ENCODE results near the gene TMEM178A.
A peak's percentile ranks its signal among the peaks of the same experiment; 100 is the strongest.
"Not testable (repeated sequence)": the region's sequence is repeated elsewhere in the genome, so short reads cannot be mapped to it uniquely, and the experiment has no call there.

Gene TMEM178A

GRCh38 chr2:39665811-39666490 lies at the start of gene TMEM178A:
Gene TMEM178A (plus strand): TSS chr2:39665917. CDS start chr2:39665975, 58 bp downstream.
- no peak for DNase-seq

DNA sequence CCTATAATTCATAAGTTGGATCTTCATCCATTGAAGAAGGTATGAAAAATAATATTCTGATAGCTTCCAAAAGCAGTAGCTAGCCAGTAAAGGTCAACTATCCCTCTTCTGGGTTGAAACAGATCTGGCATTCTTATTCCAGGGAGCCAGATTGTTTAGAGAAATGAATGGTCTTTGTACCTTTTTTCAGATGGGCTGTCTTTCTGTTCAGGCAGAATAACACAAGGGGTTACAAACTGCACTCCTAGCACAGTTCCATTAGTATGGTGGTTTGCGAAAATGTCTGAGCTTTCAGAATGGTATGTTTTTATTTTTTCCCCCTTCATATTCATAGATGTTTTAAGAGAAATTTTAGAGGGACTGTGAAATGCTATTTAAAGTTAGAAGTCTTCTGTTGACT lies 47.5 kb upstream of the TMEM178A start:
- no peak for DNase-seq

DNA sequence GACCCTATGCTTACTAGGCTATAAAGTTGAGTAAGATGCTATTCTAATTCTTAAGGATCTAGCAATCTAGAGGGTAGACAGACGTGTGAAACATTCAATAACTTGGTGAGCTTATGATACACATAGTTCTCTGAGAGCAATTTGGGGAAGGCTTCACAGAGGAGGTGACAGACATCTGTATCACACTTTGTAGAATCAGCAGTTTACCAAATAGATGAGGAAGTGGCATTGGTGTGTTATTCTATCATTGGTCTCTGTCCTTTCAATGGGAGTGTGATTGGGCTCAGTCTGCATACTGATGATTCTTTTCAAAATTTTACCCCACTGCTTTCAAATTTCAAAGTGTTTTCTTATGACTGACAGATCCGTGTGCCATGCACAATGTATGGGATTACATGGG lies 47.0 kb upstream of the TMEM178A start:
- DNase-seq: no peak

GRCh38 chr2:39620067-39620466 lies 45.6 kb upstream of the TMEM178A start:
- DNase-seq: peak; percentile 92

DNA sequence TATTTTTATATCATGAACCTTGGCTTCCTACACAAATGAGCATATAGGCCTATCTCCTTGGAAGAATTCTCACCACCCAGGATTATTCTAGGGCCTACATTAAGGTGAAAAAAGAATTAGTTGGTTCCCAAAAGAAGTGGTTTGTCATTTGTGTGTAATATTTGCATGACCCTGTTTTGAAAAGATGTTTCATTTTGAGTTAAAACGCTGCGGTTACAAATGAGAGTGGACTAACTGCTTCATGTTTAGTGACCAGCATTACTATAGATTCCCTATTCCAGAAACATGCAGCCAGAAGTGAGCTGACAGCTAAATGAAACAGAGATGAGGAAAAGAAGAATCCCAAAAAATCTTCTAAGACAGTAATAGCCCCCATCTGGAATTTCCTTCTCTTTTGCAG lies 44.1 kb upstream of the TMEM178A start:
- no peak for DNase-seq

- DNase-seq: no peak
Measured at GRCh38 chr2:39622860-39623259, 42.9 kb upstream of the TMEM178A start.

DNA sequence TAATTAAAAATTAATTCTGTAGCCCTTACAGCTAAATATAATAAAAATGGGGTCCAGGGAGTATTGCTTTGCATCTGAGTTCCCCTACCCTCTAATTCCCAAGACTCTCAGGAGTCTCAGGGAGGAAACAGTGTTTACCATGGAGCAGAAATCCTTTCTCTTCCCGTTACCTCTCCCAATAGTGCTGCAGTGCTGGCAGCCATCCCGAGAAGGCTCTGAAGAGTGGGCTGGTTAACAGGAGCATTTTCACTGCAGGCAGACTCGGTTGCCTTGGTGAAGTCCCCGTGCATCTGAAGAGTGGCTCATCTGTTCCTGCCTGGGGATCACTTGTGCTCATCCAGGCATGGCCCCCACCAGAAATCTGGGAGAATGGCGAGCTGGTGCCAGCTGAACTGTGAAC lies 41.8 kb upstream of the TMEM178A start:
- DNase-seq: no peak

- DNase-seq: peak; percentile 55
Measured at GRCh38 chr2:39625193-39625926, 40.4 kb upstream of the TMEM178A start.

DNA sequence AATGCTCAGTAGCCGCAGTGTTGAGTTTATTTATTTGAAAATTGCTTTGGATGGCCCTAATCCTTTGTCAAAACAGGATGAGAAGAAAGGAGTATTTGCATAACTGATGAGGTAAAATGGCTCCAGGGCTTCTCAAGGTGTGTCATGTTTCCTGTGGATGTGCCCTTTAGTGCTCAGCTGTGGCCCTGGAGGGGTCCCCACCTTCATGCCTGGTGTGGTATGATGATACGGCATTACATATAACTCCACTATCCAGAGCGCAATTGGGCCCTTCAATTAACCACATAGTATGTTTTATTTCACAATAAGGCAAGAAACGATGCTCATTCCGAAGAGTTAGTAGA lies 39.8 kb upstream of the TMEM178A start:
- DNase-seq: no peak

GRCh38 chr2:39628346-39628745 lies 37.4 kb upstream of the TMEM178A start:
- DNase-seq: not testable (repeated sequence)

GRCh38 chr2:39629646-39630045 lies 36.1 kb upstream of the TMEM178A start:
- no peak for DNase-seq

DNA sequence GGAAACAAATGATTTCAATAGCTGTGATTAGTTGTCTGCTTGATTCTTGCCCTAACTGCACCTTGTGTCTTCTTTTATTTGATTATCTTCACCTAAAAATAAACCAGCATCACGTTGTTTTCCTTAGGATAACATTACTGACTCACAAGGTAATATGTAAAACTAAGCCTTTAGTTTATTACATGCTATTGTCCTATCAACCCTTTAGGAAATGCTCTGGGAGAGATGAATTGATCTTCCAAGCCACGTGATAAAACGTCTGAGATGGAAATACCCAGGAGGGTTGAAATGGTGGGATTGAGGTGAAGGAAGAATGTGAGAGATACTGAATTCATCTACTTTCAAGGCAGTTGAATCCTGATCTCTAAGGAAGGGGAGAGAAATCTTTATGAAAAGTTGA lies 34.5 kb upstream of the TMEM178A start:
- no peak for DNase-seq

- peak; percentile 92 for DNase-seq
Measured at GRCh38 chr2:39631718-39632117, 34.0 kb upstream of the TMEM178A start.

- no peak for DNase-seq
Measured at GRCh38 chr2:39632876-39633275, 32.8 kb upstream of the TMEM178A start.

DNA sequence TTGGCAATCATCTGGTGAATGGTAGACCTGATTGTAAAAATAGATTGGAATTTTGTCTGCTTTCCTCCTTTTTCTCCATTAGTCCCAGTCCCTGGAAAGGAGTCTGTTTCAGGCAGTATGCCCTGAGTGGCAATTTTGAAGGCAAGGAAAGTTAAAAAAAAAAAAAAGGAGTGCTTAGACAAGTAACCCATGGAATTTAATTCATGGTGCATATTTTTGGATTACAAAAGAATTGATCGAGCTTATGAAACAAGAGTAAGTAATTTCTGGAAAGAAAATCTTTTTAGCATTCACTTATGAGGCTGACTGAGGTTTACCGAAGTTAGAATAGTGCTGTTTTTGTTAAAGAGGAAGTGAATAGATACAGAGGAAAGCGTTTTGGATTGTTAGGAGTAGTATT lies 29.4 kb upstream of the TMEM178A start:
- DNase-seq: no peak

GRCh38 chr2:39638581-39638980 lies 27.1 kb upstream of the TMEM178A start:
- no peak for DNase-seq

- DNase-seq: no peak
Measured at GRCh38 chr2:39640107-39640506, 25.6 kb upstream of the TMEM178A start.

DNA sequence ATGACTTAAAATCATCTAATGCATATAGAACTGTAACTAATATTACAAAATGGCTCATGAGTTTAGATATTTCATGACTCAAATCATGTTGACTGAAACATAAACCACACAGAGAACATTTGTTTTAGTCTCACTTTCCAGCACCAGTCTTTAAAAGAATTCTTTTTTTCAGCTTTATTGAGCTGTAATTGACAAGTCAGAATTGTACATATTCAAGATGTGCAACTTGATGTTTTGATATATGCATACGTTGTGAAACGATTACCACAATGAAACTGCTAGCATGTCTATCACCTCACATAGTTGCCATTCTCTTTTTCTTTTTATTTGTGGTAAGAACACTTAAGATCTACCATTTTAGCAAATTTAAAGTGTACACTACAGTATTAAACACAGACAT lies 25.0 kb upstream of the TMEM178A start:
- no peak for DNase-seq

- DNase-seq: no peak
Measured at GRCh38 chr2:39641635-39642034, 24.1 kb upstream of the TMEM178A start.

DNA sequence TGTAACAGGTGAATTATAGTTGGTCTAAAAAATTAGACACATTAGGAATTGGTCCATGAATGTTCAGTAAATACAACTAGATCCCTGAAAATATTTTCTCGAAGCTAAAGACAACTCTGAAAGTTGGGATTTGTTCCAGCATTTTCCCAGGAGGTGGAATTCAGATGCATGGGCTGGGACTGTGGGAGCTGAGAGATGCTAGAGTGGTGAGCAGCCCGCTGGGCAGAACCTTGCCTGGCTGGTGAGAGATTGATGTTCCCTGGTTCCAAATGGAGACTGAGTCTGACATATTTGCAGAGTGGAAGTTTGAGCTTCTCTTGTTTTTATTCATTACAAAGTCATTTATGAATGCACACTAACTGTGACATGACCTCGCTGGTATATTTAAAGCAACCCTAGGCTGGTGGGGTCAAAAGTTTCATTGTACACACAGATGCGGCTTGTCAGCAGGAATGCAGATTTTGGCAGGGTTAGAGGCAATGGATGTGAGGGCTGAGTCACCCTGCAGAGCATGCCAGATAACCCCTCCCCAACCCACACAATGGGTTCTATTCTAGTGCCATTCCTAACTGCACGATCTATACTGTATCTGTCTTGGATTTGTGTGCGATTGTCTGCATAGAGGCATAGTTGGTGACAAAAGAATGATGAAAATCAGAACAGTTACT lies 23.5 kb upstream of the TMEM178A start:
- no peak for DNase-seq

DNA sequence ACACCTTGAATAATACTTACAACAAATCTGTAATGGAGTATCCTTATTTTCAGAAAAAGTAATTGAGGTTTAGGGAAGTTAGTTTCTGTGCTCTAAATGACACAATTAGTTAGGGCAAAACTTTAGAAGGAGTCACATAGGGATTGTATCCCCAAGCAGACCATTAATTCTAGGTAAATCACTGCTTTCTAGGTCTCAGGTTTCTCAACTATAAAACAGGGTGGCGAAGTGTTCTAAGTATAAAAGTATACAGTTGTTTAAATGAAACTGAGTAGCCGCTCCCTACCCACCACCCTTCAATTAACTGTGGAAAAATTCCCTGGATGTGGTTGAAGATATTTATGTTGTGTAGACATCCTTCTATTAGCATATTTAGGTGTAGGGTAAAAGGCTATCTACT lies 19.9 kb upstream of the TMEM178A start:
- DNase-seq: no peak

DNA sequence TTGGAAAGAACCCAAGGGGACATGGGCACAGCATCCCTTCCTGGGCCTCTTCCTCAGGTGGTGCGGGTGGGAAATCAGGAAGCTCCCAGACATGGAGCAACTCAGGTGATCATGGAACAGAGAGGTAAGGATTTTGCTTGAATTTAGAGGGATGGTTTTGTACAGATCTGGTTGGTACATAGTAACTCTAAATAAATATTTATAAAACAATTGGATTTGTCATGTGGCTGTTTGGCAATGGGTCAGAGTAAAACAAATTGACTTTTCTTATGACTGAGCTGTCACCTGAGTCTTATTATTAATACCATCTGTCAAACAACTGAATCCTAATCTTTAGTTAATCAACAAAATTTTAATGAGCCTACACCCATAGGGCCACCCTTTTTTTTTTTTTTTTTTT lies 19.4 kb upstream of the TMEM178A start:
- DNase-seq: no peak

GRCh38 chr2:39647104-39647765 lies 18.5 kb upstream of the TMEM178A start:
- no peak for DNase-seq

DNA sequence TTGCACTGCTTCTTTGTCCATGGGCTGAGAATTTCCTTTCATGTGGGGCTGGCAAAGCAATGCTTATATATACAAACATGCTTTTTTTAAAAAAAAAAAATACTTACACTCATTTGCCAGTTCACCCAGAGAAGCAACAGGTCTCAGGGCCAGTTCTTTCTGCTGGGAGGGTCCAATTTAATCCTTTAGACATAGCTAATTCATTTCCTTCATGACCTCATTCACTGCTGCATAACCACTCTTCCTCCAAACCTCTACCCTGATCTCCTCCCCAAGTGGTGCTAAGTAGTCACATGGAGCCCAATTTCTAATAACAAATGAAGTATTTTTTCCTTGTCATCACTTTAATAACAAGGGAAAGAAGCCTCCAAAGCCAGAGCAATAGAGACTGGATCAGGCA lies 17.1 kb upstream of the TMEM178A start:
- DNase-seq: no peak

Data from GF-D8 (cell line).